ENCODE measurements around the gene CERS6.

The CERS6 gene

DNA sequence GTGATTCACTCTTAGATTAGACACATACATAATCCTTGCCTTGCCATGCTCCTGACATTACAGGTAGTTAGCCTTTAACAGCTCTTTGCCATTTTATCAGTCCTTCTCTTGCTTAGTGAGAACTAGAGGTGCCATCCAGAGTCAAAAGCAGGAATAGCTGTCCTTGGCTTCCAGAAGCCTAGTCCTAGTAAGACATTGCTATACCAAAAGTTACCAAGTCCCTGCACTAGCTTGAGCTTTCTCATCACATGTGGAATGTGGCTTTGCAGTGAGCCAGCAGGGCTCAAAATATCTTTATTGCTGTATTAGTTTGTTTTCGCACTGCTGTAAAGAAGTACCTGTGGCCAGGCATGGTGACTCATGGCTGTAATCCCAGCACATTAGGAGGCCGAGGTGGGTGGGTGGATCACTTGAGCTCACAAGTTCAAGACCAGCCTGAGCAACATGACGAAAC is 241.6 kb downstream of the CERS6 start:
- 98% methylated on average over 3 of the region's 3 CpGs for WGBS
- Histone ChIP-seq H3K27ac (ENCODE audit: low read depth, low read length) (no peak overlapping the region), H3K4me3 (ENCODE audit: low read length) (no peak overlapping the region), H3K36me3 (ENCODE audit: insufficient read depth, low read length) (peaks cover 3% of the 10 kb centered on the region; the same call in 1 of the 2 replicates), H3K9me3 (ENCODE audit: insufficient read depth, low read depth, low read length) (no peaks in the 10 kb centered on the region), H3K9ac (ENCODE audit: low read depth, low read length) (no peak overlapping the region), H3K4me1 (ENCODE audit: insufficient read depth, low read length) (no peaks in the 10 kb centered on the region), H3K27me3 (ENCODE audit: insufficient read depth, low read length) (no peaks in the 10 kb centered on the region)

DNA sequence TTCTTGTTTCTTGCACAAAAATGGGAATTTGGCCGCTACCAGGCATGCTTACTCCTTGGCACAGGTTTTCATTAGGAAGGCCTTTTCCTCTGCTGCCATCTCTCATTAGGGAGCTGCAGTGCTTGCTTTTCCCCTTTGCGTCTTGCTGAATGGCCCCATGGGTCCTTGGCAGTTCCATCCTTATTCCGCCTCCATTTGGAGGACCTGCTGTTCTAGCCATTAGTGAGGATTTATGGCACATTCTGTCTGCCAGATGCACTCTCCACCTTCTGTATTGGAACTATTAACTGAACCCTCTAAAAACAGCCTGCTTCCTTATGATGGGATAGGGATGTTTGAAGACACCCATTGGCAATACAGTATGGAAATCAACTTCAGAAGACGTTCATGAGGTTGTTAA is 242.9 kb downstream of the CERS6 start:
- H3K36me3 ChIP-seq (ENCODE audit: insufficient read depth, low read length) = peaks cover 3% of the 10 kb centered on the region; the same call in 1 of the 2 replicates
- 93% methylated on average over 4 of the region's 4 CpGs for WGBS
- H3K4me1 ChIP-seq (ENCODE audit: insufficient read depth, low read length) = no peaks in the 10 kb centered on the region; the same call in 1 of the 2 replicates
- H3K9me3 ChIP-seq (ENCODE audit: insufficient read depth, low read depth, low read length) = no peaks in the 10 kb centered on the region
- no peak overlapping the region for H3K4me3 ChIP-seq (ENCODE audit: low read length)
- H3K9ac ChIP-seq (ENCODE audit: low read depth, low read length) = no peak overlapping the region
- H3K27ac ChIP-seq (ENCODE audit: low read depth, low read length) = no peak overlapping the region
- no peaks in the 10 kb centered on the region for H3K27me3 ChIP-seq (ENCODE audit: insufficient read depth, low read length)

DNA sequence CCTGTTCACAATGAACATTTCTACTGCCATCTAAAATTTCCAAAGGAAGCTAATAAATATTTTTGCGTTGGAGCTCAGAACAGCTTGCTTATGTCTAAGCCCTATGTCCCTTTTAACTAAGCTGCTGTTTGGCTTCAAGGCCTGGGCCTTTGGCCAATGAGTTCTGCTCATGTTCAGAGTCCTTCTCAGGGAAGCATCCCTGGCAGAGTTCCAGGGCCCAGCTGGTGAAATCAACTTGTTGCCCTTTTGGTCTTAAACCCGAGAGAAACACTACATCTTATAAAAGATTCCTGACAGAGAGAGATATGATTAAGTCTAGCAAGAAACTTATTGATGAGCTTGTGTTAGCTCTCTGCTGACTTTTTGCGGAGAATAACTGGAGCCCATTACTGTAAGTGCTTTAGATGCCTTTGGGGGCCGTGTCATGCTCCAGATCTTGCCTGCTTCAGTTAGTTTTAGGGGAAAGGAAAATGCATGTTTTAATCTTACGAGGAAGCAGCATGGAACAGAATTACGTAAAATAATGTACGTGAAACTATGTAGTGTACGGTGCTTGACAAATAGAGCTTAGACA is 243.9 kb downstream of the CERS6 start:
- Histone ChIP-seq H3K27me3 (ENCODE audit: insufficient read depth, low read length) (no peaks in the 10 kb centered on the region), H3K27ac (ENCODE audit: low read depth, low read length) (no peak overlapping the region), H3K4me3 (ENCODE audit: low read length) (no peak overlapping the region), H3K9me3 (ENCODE audit: insufficient read depth, low read depth, low read length) (no peaks in the 10 kb centered on the region), H3K4me1 (ENCODE audit: insufficient read depth, low read length) (no peaks in the 10 kb centered on the region; the same call in 1 of the 2 replicates), H3K9ac (ENCODE audit: low read depth, low read length) (no peak overlapping the region), H3K36me3 (ENCODE audit: insufficient read depth, low read length) (peaks cover 3% of the 10 kb centered on the region; the same call in 1 of the 2 replicates)
- 95% methylated on average over 7 of the region's 8 CpGs for WGBS

DNA sequence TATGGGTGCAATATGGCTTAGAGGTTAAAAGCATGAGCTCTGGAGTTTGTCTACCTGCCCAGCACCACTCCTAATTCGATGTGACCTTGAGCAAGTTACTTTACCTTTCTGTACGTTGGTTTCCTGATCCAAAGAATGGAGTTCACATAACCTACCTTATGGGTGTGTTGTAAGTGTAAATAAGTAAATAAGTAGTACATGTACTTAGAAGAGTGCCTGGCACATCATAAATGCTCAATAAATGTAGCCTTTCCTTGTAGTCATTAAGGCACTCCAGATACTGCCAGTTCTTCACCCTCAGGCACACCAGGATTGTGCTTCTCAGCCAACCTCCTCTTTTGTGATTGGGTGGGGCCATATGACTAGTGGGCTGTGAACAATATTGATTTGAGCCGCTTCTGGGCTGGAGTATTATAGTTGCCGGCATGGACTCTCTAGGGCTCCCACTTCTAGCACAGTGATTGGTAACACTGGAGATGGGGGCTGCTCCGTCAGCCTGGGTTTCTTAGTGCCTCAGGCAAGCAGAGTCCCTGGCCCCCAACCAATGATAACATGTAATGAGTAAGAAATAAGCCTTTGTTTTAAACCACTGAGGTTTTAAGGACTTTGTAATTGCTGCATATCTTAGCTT is 244.7 kb downstream of the CERS6 start:
- 91% methylated on average over 5 of the region's 5 CpGs for WGBS
- Histone ChIP-seq H3K4me3 (ENCODE audit: low read length) (no peak overlapping the region), H3K27me3 (ENCODE audit: insufficient read depth, low read length) (no peaks in the 10 kb centered on the region), H3K27ac (ENCODE audit: low read depth, low read length) (no peak overlapping the region), H3K36me3 (ENCODE audit: insufficient read depth, low read length) (peaks cover 3% of the 10 kb centered on the region; the same call in 1 of the 2 replicates), H3K9ac (ENCODE audit: low read depth, low read length) (no peak overlapping the region), H3K9me3 (ENCODE audit: insufficient read depth, low read depth, low read length) (no peaks in the 10 kb centered on the region), H3K4me1 (ENCODE audit: insufficient read depth, low read length) (no peaks in the 10 kb centered on the region; the same call in 1 of the 2 replicates)

DNA sequence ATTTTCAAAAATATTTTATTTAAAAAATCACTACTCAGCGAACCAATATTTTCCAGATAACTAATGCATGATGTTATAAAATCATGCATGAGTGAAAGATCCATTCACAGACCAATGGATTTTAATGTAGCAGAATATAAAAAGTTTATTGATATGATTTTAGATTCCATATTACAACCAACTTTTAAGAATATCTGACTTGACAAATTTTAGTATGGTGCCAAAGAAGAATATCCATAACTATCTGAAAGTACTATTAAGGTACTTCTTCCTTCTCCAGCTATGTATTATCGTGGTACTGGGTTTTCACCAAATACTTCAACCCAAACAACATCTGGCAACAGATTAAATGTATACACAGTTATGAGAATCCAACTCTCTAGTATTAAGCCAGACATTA is 246.5 kb downstream of the CERS6 start:
- Histone ChIP-seq H3K9ac (ENCODE audit: low read depth, low read length) (no peak overlapping the region), H3K9me3 (ENCODE audit: insufficient read depth, low read depth, low read length) (no peaks in the 10 kb centered on the region), H3K36me3 (ENCODE audit: insufficient read depth, low read length) (no peaks in the 10 kb centered on the region), H3K4me3 (ENCODE audit: low read length) (no peak overlapping the region), H3K27ac (ENCODE audit: low read depth, low read length) (no peak overlapping the region), H3K27me3 (ENCODE audit: insufficient read depth, low read length) (no peaks in the 10 kb centered on the region), H3K4me1 (ENCODE audit: insufficient read depth, low read length) (no peaks in the 10 kb centered on the region; the same call in 1 of the 2 replicates)
- WGBS = 100% methylated on average over 1 of the region's 2 CpGs

DNA sequence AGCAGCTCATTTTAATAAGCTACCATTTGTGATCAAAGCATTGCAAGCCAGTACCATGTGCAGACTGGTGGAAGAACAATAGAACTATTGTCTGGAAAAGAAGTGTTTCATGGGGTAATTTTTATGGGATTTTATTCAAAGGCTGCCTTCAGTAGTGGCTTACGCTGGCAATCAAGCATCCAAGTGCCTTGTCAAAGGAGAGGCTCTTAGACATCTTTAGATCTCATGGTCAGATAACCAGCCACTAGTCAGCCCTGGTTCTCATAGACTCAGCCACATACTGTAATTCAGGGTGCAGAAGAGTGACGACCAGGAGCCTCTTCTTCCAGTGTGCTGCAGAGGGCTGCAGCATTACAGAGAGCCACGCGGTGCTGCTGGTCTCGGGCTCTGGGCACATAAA is 247.9 kb downstream of the CERS6 start:
- H3K9me3 ChIP-seq (ENCODE audit: insufficient read depth, low read depth, low read length) = no peaks in the 10 kb centered on the region
- H3K27ac ChIP-seq (ENCODE audit: low read depth, low read length) = no peak overlapping the region
- H3K4me3 ChIP-seq (ENCODE audit: low read length) = no peak overlapping the region
- no peak overlapping the region for H3K9ac ChIP-seq (ENCODE audit: low read depth, low read length)
- H3K36me3 ChIP-seq (ENCODE audit: insufficient read depth, low read length) = no peaks in the 10 kb centered on the region
- WGBS = 94% methylated on average over 5 of the region's 5 CpGs
- H3K4me1 ChIP-seq (ENCODE audit: insufficient read depth, low read length) = no peaks in the 10 kb centered on the region; the same call in 1 of the 2 replicates
- H3K27me3 ChIP-seq (ENCODE audit: insufficient read depth, low read length) = no peaks in the 10 kb centered on the region

DNA sequence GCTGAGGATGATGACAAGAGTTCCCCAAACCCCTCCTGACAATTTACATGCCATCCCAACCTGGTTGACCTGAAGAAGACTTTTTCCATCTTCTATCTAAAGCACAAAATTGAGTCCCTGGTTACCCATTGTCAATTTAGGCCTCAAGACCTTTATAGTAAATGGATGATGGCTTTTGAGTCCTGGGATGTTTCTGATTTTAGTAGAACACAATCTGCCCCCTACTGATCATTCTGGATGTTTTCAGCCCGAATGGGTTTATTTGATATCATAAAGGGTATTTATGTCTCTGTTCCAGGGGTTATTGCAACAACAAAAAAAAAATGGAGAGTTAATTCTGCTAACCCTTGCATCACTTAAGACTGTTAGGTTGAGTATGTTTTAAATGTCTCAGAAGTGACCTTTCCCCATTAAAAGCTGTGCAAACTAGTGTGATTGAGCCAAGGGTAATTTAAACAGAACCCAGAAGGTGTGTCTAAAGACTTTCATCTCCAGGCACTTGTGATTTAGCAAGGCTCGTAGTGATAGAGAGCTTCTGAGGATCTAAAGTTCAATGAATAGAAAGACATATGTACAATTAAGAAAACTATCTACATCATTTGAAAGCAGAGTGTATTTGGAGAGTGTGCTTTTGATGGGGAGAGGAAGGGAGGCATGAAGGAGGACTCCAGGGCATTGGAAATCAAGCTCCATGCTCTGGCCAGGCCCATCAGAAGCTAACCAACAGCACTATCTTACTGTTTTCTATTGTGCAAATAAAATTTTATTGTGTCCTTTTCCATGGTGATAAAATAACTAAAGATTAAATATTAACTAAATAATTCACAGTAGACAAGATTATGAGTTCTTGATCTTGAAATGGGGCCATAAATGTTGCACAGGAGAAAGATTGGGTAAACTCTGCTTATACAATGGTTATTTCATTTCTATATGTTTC is 249.7 kb downstream of the CERS6 start:
- no peak overlapping the region for H3K27ac ChIP-seq (ENCODE audit: low read depth, low read length)
- 61% methylated on average over 2 of the region's 2 CpGs for WGBS

DNA sequence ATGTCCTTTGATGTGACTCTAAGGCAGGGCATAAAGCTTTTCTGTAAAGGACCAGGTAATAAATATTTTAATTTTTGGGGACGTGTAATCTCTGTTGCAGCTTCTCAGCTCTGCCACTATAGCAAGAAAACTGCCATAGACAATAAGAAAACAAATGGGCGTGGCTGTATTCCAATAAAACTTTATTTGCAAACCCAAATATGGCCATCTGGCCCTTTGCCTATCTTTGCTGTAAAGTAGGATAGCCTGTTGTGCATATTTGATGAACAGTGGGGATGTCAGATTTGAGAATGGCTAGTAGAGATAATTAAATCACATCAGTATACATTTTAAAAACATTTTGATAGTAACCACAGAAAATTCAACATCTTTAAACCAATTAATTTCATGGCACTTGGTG is 250.7 kb downstream of the CERS6 start:
- H3K9ac ChIP-seq (ENCODE audit: low read depth, low read length) = no peak overlapping the region
- H3K27ac ChIP-seq (ENCODE audit: low read depth, low read length) = no peak overlapping the region

More for the DNA sequence above, 249.7 kb downstream of the CERS6 start:
- no peaks in the 10 kb centered on the region for H3K36me3 ChIP-seq (ENCODE audit: insufficient read depth, low read length)
- no peak overlapping the region for H3K4me3 ChIP-seq (ENCODE audit: low read length)
- H3K9me3 ChIP-seq (ENCODE audit: insufficient read depth, low read depth, low read length) = no peaks in the 10 kb centered on the region
- H3K9ac ChIP-seq (ENCODE audit: low read depth, low read length) = no peak overlapping the region
- H3K27me3 ChIP-seq (ENCODE audit: insufficient read depth, low read length) = no peaks in the 10 kb centered on the region
- no peaks in the 10 kb centered on the region; the same call in 1 of the 2 replicates for H3K4me1 ChIP-seq (ENCODE audit: insufficient read depth, low read length)

DNA sequence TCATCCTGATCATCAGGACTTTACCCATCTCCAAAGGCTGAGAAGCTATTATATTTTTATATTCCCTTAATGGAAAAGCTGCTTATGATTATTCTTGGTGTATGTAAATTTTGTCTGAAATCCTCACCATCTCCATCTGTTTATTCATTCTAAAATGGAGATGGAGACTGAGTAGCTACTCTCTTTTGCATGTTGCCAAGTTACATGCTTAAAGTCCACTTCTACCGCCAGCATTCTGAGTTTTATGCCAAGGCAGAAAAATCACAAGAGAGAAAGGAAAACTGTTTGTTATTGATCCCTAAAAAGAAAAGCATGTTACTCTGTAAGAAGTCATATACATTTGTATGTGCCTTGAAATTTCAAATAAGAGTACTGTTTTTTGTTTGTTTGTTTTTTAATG is 252.0 kb downstream of the CERS6 start:
- H3K9ac ChIP-seq (ENCODE audit: low read depth, low read length) = no peak overlapping the region
- H3K27ac ChIP-seq (ENCODE audit: low read depth, low read length) = no peak overlapping the region
- no peaks in the 10 kb centered on the region for H3K9me3 ChIP-seq (ENCODE audit: insufficient read depth, low read depth, low read length)
- no peaks in the 10 kb centered on the region; the same call in 1 of the 2 replicates for H3K4me1 ChIP-seq (ENCODE audit: insufficient read depth, low read length)
- H3K27me3 ChIP-seq (ENCODE audit: insufficient read depth, low read length) = no peaks in the 10 kb centered on the region
- H3K36me3 ChIP-seq (ENCODE audit: insufficient read depth, low read length) = no peaks in the 10 kb centered on the region
- no peak overlapping the region for H3K4me3 ChIP-seq (ENCODE audit: low read length)
- 100% methylated on average over 1 of the region's 1 CpG for WGBS

More for the DNA sequence above, 250.7 kb downstream of the CERS6 start:
- 89% methylated on average over 2 of the region's 2 CpGs for WGBS
- H3K36me3 ChIP-seq (ENCODE audit: insufficient read depth, low read length) = no peaks in the 10 kb centered on the region
- no peaks in the 10 kb centered on the region for H3K9me3 ChIP-seq (ENCODE audit: insufficient read depth, low read depth, low read length)
- H3K27me3 ChIP-seq (ENCODE audit: insufficient read depth, low read length) = no peaks in the 10 kb centered on the region
- no peak overlapping the region for H3K4me3 ChIP-seq (ENCODE audit: low read length)
- no peaks in the 10 kb centered on the region; the same call in 1 of the 2 replicates for H3K4me1 ChIP-seq (ENCODE audit: insufficient read depth, low read length)

DNA sequence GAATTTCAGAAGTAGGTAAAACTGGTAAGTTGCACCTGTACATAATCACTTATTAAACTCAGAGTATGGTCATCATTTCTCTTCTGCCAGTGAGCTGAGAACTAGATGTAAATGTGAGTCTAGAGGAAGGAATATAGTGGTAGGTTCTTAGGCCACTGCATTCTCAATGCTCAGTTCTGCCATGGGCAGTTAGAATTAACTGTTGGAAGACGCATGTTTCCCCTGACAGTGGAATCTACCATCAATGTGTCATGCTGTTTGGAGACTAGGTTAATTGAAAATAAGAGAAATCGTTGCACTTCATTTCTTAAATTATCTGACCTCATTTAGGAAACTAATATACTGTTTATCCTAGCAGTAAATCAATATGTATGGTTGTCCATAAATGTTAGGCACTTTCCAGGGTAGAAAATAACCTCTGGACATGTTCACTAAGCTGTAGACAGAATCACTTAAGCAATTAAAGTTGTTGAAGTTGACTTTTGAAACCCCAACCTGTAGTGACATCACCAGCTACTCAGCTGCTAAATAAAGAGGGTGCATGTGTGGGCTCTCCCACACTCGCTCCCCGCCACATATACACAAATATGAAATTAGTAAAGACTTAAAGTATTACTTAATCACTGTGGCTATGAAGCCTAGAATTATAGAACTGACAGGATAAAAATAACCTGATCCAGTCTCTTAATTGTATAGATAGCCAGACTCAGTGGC is 254.8 kb downstream of the CERS6 start:
- Histone ChIP-seq H3K9ac (ENCODE audit: low read depth, low read length) (no peak overlapping the region), H3K36me3 (ENCODE audit: insufficient read depth, low read length) (no peaks in the 10 kb centered on the region), H3K27me3 (ENCODE audit: insufficient read depth, low read length) (no peaks in the 10 kb centered on the region), H3K4me3 (ENCODE audit: low read length) (no peak overlapping the region), H3K4me1 (ENCODE audit: insufficient read depth, low read length) (no peaks in the 10 kb centered on the region), H3K27ac (ENCODE audit: low read depth, low read length) (no peak overlapping the region), H3K9me3 (ENCODE audit: insufficient read depth, low read depth, low read length) (no peaks in the 10 kb centered on the region)
- 100% methylated on average over 1 of the region's 4 CpGs for WGBS

All from HUES64 (cell line).